Brain pericyte (primary cell): ENCODE results near the gene NUDT22.

Experiments used
- DNase-seq: peaks from one replicate; pipeline ENCODE4 v3.0.0-alpha.2; 2012; ENCODE audit warnings: low read depth, low spot score

Gene NUDT22

DNA sequence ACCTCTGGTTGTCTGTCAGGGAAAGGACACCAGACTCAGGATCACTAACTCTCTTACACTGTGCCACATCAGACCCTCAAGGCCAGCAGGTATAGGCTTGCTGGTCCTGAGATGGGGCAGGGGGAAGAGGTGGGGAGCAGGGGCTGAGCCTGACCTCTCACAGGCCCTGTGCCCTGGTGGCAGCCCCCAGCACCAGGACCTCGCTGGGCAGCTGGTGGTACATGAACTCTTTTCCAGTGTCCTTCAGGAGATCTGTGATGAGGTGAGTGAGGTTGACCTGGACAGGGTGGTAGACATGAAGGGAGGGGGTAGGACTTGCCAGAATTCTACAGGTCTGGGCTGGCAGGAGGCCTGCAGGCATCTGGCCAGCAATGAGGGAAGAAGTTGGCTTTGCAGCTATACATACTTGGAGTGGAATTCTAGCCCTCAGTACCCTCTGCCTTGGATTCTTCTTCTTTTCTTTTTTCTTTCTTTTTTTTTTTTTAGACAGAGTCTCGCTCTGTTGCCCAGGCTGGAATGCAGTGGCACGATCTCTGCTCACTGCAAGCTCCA, 1.4 kb downstream of the NUDT22 start:
- no peak for DNase-seq

DNA sequence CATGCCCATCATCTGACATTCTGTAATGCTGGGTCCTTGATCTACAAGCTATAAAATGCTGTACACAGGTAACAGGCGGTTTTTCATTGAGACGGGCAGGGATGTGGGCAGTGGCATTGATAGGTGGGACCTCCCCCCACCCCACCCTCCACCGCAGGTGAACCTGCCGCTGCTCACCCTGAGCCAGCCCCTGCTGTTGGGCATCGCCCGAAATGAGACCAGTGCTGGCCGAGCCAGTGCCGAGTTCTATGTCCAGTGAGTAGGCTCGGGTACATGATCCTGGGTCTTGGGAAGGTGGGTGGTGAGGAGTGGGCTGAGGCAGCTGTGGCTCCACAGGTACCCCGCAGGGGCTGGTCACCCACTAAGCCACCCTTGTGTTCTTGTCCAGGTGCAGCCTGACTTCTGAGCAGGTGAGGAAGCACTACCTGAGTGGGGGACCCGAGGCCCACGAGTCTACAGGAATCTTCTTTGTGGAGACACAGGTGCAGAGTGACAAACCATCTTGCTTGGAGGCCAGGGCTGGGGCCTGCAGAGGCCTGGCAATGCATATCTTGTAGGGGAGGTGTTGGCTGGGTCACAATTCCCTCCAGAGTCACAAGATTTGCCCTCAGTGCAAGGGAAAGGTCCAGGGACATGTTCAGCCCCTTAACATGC, 3.1 kb downstream of the NUDT22 start:
- no peak for DNase-seq

DNA sequence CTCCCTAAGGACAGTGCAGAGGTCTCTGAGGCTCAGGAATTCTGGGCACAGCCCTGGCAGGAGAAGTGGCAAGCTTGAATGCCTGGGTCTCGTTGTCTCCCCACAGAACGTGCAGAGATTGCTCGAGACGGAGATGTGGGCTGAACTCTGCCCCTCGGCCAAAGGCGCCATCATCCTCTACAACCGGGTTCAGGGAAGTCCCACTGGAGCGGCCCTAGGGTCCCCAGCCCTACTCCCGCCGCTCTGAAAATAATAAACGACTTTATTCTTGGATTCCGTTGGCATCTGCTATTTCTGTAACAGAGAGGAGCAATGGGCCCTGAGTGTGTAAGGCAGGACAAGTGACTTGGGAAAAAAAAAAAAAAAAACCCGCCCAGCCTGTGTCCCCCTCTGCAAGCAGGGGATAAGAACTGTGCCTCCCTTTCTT, 3.7 kb downstream of the NUDT22 start:
- DNase-seq = no peak

DNA sequence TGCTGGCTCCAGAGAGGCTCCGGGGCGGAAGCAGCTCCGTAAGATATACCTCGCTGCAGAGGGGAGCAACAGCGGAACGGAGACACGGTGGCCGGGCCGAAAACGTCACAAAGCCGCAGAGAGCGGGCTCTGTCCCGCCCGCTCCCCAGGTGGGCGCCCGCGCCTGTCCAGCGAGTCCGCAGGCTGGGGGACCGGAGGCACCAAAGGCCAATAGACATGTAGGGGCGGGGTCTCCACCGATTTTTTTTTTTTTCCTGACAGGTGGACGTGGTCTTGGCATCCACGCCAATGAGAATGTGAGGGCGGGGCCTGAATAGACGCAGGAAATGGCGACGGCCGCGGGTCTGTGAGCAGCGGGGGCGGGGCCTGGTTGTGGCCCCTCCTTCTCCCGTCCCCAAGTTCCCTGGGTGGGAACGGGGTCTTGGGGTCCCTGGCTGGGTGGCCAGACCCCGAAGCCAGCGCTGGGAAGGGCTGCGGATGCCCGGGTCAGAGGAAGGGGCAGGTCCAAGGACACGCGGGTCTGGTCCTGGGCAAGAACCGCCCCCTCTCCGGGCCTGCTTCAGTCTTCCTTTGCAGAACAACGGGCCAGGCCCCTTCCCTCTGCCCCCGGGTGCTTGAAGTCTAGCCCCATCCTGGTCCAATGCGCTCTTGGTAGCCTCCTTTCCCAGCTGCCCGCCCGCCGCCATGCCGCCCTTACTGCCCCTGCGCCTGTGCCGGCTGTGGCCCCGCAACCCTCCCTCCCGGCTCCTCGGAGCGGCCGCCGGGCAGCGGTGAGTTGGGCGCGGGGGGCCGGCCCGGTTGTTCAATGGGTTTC, 4.3 kb downstream of the NUDT22 start, which contains the start of gene DNAJC4:
DNAJC4 (plus strand) TSS at position 378 of the 814 bp plus-strand sequence; CDS start at position 685, 307 bp downstream.
- peak; percentile 57 for DNase-seq

DNA sequence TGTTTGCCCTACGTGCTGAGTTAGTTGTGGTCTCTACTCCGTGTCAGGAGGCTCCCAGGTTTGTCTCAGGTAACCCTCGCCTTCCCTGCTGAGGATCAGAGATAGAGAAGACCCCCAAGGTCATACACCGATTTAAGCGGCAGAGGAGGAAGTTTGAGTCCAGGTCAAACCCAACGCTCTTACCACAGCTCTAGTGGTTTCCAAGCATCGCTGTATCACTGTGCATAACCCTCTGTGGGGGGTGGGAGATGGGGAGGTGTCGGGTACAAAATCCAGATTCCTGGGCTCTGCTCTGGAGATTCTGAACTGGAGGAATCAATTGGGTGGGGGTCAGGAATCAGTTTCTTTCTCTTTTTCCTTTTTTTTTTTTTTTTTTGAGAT, 4.9 kb downstream of the NUDT22 start:
- no peak for DNase-seq

DNA sequence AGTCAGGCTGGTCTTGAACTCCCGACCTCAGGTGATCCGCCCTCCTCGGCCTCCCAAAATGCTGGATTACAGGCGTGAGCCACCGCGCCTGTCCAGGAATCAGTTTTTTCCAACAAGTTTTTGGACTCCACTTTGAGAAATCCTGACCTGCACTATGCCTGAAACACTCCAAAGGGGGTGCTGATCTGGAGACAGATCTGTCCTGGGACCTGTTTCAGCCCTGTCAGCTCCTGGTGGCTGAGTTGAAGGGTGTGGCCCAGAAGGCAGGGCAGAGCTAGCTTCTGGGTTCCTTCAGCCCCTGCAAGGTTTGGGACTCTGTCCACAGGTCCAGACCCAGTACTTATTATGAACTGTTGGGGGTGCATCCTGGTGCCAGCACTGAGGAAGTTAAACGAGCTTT, 5.5 kb downstream of the NUDT22 start:
- no peak for DNase-seq

DNA sequence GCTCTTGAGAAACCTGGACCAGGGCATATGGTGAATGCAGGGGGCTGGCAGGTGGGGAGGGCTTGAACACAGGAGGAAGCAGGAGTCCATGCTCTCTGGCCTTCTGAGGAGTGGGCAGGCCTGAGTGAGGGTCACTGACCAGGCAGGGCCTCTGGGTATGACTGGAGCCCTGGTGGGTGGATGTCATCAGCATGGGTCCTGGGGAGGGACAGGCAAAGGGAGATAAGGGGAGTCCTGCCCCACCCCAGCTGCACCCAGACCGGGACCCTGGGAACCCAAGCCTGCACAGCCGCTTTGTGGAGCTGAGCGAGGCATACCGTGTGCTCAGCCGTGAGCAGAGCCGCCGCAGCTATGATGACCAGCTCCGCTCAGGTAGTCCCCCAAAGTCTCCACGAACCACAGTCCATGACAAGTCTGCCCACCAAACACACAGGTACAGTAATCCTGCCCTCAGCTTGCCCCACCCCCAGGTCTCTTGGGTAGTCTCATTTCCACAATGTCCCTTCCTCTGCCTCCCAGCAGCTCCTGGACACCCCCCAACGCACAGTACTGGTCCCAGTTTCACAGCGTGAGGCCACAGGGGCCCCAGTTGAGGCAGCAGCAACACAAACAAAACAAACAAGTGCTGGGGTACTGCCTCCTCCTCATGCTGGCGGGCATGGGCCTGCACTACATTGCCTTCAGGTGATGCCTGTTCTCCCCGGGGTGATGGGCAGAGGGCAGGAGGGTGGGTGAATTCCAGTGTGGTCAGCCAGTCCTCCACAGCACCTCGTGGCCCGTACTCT, 6.3 kb downstream of the NUDT22 start:
- DNase-seq = no peak

DNA sequence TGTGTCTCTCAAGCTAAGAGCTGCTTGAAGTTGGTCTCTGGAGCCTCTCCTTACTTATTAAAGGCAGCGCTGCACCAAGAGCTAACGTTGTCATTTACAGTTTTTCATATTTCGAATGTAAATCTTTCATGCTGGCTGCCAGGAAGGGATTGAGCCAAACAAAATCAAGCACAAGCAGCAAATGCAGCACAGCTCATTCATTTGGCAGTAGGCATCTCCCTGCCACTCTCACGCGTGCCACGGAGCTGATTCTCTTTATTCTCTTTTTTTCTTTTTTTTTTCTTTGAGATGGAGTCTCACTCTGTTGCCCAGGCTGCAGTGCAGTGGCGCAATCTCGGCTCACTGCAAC, 6.9 kb downstream of the NUDT22 start:
- DNase-seq = no peak

DNA sequence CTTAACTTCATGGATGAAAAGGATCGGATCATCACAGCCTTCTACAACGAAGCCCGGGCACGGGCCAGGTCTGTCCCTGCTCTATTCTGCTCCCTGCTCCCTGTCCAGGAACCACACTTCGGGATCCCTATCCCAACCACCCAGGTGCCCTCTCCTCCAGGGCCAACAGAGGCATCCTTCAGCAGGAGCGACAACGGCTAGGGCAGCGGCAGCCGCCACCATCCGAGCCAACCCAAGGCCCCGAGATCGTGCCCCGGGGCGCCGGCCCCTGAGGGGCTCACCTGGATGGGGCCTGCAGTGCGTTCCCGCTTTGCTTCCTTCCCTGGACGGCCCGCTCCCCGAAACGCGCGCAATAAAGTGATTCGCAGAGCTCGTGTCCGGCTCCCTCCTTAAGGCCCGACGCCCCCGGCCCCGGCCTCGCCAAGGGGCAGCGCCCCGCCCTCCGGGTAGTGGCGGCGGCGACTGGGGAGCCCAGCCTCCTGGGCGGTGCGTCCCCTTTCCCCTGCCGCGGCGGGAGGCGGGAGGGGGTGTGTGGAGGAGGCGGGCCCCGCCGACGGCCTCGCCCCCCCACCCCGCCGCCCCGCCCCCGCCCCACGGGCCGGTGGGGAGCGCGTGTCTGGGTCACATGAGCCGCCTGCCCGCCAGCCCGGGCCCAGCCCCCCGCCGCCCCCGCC, 8.0 kb downstream of the NUDT22 start, which contains the start of gene VEGFB:
VEGFB (plus strand) TSS at position 672 of the 674 bp plus-strand sequence. CDS start 250 bp downstream, outside the sequence.
- no peak for DNase-seq

DNA sequence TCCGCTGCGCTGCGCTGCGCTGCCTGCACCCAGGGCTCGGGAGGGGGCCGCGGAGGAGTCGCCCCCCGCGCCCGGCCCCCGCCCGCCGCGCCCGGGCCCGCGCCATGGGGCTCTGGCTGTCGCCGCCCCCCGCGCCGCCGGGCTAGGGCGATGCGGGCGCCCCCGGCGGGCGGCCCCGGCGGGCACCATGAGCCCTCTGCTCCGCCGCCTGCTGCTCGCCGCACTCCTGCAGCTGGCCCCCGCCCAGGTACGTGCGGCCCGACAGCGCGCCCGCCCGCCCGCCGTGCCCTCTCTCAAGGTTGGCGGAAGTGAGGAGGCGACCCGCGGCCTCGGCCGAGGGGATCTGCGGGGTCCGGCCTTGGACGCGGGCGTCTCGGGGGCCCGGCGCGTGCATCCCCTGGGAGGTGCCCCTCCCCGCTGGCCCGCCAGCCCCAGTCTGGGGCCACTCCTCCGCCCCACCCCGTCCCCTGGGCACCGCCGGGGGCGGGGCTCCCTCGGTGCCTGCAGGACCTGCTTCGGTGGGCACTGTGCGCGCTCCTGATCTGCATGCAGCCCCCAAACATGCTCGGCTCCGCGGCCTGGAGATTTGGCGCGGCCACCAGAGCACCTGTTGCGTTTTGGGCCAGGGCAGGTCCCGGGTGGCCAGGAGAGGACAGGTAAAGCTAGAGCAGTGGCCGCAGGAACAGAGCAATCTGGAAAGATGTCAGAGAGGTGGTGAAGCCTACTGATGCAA, 8.7 kb downstream of the NUDT22 start:
- DNase-seq = no peak

DNA sequence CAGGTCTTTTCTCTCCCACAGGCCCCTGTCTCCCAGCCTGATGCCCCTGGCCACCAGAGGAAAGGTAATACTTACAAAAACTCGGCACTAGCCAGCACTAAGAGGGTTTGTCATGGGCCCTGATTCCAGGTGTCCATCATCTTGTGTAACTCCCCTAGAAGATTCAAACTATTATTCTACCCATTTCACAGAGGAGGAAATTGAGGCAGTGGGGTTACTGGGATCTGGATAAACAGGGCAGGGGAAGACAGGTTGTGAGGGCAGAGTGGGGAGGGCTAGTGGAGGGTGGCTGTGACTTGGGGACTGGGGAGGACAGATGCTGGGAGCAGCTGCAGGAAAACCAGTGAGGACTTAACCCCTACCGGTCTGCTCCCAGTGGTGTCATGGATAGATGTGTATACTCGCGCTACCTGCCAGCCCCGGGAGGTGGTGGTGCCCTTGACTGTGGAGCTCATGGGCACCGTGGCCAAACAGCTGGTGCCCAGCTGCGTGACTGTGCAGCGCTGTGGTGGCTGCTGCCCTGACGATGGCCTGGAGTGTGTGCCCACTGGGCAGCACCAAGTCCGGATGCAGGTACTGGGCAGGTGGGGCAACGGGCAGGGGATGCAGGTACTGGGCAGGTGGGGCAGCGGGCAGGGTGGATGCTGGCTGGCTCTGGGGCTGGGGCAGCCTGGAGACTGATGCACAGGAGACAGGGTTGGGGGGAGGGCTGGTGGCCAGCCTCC, 9.5 kb downstream of the NUDT22 start:
- no peak for DNase-seq

DNA sequence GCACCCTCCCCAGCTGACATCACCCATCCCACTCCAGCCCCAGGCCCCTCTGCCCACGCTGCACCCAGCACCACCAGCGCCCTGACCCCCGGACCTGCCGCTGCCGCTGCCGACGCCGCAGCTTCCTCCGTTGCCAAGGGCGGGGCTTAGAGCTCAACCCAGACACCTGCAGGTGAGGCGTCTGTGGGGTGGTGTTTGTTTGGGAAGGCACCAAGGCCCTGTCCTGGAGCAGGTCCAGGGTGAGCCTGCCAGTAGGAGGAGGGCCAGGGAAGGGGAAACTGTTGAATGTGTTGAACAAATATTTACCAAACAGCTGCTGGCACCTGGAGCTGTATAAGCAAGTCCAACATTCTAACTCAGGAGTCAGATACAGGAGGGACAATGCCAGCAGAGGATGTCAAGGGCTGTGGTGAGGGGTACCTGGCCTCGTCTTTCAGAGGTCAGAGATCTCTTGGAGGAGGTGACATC, 11.4 kb downstream of the NUDT22 start:
- no peak for DNase-seq

DNA sequence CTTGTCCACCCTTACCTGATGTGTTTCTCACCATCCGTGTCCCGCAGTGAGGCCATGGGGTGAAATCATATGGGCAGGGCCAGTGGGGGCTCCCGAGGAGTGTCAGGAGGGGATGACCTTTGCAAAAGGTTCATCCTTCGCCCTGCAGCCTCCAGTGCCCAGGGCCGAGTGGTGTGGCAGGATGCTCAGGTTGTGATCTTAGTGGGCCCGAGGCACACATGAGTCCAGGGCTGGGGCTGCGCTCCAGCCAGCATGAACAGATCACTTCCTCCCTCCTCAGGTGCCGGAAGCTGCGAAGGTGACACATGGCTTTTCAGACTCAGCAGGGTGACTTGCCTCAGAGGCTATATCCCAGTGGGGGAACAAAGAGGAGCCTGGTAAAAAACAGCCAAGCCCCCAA, 12.0 kb downstream of the NUDT22 start:
- DNase-seq = no peak

DNA sequence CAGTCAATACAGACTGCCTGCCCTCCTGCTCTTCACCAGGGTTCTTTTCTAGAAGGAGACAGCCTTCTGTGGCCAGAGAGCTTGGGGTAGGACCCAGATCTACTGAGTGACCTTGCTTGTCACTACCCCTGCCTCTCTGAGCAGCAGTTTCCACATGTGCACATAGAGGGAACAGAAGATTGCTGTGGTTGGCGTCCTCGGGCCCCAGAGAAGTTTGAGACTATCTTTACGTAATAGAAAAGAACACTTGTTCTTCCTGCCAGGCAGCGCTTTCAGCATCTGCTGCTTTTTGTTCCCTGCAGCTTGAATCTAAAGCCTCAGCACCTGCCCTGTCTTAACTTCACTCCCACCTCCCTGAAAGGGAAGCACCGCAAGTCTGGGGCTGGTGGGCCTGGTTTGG, 12.9 kb downstream of the NUDT22 start:
- no peak for DNase-seq

DNA sequence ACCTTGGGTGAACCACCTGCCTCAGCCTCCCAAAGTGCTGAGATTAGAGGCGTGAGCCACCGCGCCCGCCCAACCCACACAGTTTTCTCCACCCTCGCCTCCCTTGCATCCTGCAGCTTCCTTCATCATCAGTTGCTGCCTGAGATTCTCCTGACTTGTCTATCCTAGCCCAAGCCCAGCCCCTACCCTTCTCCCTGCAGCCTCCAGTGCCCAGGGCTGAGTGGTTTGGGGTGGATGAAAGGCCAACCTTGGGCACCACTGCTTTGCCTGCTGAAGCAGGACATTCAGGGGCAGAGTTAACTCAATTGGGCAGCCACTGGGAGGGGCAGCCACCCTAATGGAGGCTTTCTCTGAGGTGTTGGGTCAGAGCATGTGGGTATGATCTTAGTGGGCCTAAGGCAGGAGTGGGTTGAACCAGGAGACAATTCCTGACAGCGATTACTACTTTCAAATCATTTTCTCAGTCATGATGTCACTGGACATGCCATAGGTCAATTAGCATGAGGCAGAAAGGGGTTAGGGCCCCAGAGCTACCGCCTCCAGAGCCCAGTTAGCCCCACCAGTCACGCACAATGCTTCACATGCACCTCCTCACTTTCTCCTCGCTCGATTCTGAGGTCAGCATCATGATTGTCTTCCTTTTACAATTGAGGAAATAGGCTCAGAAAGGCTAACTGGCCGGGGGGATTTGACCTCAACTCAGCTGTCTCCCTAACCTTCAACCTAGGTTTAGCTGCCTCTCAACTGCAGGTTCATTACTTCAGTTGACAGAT, 13.8 kb downstream of the NUDT22 start:
- no peak for DNase-seq

DNA sequence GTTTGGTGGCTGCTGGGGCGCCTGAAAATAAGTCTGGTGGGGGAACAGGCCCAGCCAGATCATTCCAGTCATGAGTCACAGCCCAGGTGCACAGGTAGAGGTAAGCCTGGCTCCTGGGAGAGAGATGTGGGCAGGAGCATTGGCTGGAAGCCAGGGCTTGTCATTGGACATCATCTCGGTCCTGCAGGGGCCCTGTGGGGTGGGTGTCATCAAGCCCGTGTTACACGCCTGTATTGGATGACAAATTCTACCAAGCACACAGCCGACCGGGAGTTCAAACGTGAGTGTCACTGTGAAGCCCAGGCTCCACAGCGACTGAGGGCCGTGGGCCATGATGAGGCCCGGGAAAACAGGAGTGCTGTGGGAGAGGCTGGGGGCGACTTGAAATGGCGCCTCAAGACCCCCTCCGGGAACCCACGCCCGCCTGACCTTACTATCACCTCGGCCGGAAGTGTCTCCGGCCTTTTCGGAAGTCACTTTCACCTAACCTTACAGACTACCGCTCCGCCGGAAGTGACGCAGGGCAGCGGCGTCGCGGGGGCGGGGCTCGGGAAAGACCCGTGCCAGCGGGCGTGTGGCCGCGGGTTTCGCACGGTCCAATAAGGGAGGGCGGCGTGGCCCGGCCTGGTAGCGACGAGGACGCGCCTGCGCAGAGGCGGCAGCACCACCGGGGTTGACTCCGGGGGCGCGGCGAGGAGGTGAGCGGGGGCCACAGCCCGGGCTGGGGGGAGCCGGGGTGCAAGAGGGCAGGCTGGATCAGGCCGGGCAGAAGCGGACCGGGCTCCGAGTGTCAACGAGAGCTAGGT, 14.6 kb downstream of the NUDT22 start, which contains the start of gene FKBP2:
FKBP2 (plus strand) TSS at position 661 of the 806 bp plus-strand sequence. CDS start 1,293 bp downstream, outside the sequence.
- peak; percentile 94 for DNase-seq

DNA sequence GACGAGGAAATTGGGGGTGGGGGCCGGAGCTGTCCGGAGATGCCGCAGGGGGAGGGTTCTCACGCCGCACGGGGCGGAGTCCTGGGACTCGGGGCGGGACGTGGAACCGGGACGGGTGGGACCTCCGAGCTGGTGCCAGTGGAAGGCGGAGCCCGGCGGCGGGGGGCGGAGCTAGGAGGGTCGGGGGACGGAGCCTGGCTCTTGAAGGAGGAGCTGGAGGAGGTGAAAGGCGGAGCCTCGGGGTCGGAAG, 15.1 kb downstream of the NUDT22 start:
- peak; percentile 99 for DNase-seq
